Cardiac ventricle fibroblast (primary cell): ENCODE data around the gene DCLK2. TPM values are rescaled to one million over a fixed set of nuclear protein-coding genes. Genes with fewer than 3 reads are reported as not detected.

Experiments
- total RNA-seq: library from RNA; depleted of rRNA; stranded (reverse); fragments of >200 nt; gene quantifications from 2 replicates; pipeline ENCODE4 v1.2.3, GENCODE V29; 2015

Gene DCLK2
- total RNA-seq = 0.50 and 0.78 TPM in 2 replicates

GRCh38 chr4:150078041-150078578 is at the start of gene DCLK2:
Gene DCLK2 (plus strand): TSS chr4:150078445. CDS start chr4:150079028, 583 bp downstream.

